NCI-H128 (cell line): ENCODE data around the gene DLGAP4.

ENCODE experiments used
- DNase-seq: peaks from one replicate; lab custom pipeline; 2025; ENCODE audit not compliant: unreplicated experiment; lab: John Stamatoyannopoulos, UW

Gene DLGAP4

DNA sequence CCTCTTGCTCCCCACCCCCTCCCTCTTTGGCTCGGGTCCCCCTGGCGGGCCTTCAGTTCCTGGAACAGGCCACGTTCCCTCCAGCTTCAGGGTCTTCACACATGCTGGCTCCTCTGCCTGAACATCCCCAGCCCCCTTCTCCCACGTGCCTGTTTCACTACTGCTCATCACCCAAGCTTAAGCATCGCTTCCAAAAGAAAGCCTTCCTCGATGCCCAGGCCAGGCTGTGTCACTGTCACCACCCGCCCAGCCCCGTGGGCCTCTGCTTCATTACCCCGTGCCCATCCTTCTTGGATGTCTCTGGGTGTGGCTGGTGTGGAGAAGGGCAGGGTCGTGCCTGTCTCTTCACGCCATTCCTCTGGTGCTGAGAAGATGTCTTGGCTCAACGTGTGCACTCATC is 2.8 kb downstream of the DLGAP4 start:
- no peak for DNase-seq

DNA sequence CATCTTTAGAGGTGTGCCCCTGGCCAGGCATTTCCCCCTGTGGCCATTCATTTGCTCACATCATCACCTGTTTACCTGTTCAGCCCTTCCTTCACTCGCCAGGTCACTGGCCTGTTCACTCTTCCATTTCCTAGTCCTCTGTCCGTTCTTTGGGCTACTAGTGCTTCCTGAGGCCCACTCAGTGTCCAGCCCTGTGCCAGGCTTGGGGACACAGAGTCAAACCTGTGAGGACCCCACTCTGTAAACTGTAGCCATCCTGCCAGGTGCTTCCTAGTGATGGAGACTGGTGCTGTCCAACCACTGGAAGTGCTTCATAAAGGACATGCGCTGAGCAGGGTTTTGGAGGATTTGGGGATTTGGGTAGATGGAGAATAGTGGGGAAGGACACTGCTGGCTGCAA is 3.5 kb downstream of the DLGAP4 start:
- no peak for DNase-seq

DNA sequence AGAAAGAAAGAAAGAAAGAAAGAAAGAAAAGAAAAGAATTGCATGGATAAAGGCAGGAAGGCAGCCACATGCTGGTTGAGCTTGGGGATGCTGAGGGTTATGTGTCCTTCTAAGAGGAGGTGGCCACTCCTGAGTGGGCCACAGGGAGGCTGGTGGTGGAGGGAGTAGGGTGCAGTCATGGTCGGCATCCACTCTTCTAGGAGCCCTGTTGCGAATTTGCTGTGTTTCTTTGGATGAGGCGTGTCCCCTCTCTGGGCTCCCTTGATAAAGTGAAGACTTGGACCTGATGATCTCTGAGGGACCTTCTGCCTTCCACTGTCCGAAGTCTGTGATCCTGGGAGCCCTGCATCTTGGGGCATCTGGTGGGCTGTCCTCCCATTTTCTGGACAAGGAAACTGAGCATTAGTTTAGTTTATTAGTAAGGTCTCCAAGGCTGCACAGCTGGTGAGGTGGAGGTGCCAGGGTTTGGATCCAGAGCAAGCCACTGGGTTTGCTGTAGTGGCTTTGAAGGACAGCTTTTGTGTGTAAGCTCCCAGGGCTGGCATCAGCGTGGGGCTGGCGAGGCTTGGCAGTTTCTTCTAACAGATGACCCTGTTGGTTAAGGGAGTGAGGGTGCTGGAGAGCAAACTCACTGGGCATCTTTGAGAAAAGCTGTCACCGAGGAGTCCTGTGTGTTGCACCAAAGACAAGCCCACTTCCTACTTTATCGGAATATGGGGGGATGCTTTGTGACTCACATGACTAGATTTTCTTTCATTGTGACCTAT is 4.3 kb downstream of the DLGAP4 start:
- no peak for DNase-seq

DNA sequence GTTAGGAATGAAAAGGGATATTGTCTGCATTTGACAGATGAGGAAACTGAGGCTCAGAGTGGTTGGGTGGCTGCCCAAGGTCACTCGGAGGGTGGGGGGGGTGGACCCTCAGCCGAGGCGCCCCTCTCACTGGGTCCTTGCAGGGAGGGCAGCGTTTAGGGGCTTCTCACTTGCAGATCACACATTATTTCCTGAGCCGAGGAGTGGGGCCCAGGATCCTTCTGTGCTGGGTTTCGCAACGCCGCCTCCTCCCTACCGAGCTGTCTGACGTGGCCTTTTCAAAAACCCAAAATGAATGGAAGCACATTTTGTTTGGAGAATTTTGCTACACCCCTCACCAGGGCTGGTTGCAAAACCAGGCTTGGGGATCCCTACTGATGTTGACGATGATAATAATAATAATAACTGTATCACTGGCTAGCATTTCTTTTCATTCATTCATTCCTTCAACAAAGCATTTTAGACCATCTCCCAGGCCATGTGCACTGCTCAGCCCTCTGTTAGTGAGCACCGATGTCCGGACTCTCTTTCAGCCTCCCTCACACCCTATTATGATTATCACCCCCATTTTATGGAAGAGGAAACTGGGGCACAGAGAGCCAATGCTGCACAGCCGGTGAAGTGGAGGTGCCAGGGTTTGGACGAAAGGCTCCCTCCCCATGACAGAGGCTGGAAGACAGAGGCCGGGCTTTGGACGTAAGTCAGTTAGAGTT is 5.2 kb downstream of the DLGAP4 start:
- no peak for DNase-seq

DNA sequence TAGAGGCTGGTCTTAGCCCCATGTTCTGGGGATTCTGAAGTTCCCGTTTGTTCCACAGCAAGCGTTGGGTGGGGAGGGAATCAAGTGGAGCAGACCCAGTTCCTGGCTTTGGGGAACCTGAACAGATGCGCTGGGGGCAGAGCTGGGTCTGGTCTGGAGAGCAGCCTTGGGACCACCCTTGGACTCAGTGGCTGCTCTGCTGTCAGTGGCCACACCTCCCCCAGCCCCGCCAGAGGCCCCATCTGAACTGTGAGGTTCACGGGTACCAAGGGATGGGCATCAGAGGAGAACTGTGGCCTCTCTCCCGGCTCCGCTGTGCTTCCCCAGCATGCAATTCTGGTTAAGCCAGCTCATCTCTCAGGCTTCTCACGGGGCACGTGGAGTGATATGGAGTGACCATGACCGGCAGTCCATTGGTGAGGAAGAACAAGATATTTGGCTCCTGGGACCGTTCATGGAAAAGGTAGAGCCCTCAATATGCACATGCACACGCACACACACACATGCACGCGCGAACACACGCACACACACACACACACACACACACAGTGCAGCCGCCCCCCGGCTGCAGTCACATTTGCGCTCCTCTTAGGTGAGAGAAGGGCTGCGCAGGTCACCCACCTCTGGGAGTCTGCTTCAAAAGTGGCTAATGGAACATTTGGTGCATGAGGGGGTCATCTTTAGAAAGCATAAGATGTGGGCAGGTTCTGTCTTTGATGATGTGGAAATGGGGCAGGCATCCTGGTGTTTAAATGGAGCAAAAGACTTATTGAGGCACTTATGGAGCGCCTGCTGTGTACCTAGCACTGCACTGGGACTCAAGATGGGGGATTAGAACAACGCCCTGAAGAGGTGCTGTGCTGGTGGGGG is 6.0 kb downstream of the DLGAP4 start:
- no peak for DNase-seq

DNA sequence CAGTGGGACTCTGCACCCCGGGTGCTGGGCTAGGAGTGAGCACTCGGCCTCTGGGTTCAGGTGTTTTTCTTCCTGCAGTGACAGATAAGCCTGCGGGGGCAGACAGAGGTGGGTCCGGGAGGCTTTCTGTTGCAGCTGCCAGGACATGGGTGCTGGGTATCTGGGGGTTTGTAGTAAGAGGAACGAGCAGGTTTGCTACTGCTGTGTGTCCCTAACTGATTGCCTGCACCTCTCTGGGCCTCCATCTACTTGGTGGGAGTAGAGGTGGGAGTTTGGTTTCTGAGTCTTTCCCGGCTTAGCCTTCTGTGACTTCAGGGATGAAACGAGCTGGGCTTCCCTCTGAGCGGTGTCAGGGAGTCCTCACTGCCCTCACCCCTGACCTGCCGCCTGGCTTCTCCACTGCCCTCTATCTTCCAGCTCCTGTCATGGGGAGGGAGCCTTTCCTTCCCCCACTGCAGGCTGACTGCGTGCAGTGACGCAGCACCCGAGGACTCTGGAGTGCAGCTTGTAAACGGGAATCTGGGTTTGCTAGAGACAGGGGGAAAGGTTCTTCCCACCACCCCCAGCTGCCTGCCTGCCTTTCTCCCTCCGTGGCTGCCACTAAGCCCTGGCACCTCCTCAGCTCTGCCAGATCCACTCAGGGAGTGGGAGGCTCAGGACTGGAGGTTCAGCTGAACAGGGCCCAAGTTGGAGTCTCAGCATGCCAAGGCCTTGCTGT is 6.7 kb downstream of the DLGAP4 start:
- DNase-seq: no peak

DNA sequence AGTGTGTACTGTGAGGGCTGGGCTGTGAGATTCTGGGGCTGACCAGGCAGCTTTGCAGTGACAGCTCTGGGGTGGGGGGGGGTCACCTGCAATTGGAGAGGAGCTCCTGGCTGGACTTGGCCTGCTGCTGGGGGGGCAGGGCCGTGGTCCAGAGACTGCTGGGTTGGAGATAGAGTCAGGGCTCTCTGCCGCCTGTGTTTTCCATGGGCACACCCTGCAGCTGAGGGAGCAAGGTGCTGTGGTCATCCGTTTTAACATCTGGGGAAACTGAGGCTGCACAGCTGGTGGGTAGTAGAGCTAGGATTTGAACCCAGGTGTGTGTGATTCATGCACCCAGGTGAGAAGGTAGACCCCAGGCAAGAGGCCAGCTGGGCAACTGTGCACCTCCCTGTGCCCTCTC is 7.3 kb downstream of the DLGAP4 start:
- no peak for DNase-seq

DNA sequence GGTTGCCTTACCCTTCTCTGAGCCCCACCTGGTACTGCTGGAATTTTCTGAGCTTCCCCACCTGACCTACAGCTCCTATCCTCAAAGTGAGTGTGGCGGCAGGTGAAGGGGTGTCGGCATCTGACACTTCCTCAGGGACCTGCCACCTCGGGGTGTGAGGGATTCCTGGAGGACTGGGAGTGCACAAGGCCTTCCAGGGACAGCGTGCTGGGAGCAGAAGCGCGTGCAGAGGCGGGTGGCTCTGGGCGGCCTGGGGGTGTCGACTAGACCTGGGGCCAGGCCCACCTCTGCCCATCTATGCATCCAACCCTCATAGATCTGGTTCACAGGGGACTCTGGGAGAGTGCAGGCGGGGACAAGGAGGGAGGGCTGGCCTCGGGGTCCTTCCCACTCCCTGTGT is 7.8 kb downstream of the DLGAP4 start:
- no peak for DNase-seq

DNA sequence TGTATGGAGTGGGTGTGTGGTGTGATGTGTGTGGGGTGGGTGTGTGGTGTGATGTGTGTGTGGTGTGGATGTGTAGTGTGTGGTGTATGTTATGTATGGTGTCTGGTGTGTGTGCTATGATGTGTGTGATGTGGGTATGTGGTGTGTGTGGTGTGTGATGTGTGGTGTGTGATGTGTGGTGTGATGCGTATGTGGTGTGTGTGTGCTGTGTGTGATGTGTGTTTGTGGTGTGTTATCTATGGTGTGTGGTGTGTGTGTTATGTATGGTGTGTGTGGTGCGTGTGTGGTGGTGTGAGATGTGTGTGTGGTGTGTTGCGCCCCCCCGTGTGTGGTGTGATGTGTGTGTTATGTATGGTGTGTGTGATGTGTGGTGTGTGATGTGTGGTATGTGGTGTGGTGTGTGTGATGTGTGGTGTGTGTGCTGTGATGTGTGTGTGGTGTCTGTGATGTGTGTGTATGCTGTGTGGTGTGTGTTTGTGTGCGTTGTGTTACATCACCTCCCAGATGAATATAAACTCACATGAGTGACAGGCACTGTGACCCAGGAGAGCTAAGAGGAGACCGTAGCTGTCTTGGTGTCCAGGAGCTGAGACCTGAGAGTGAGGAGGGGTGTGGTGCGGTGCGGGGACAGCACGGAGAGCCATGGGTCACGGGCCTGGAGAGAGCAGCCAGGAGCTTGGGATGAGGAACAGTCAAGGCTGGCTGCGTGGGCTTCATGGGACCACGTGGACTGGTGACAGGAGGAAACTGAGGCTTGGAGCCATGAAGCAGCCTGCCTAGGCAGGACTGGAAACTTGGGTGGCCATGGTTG is 8.8 kb downstream of the DLGAP4 start:
- no peak for DNase-seq

DNA sequence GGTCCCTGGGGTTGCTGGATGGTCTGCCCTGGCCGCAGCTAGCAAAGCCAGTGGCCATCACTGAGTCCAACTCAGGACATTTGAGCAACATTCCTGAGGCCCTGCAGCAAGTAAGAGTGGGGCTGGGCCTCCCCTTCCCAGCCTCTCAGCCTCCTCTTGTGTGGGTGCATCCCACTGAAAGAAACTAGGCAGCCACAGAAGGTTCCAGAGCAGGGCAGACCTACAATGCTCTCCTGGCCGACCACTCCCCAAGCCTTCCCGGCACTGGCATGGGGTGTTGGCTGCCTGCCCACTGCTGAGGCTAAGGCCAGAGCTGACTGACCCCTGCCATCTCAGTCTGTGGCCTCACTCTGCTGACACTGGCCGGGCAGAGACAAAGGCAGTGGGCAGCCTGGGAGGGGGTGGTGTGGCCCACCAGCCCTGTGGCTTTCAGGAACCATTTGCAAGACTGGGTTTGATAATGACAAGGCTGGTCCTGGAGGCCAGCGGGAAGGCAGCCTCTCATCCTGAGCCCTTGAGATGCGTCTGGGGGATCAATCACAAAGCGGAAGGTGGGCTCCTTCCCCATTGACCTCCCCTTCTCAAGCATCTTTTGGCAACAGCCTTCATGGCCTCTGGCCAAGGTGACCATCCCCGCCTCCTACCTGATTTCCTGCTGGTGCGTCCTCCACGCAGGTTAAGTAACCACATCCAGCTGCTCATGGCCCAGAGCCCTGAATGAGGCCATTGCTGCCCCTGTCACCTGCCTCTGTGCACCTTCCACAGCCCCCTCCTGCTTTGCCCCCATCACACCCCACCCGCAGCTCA is 9.6 kb downstream of the DLGAP4 start:
- no peak for DNase-seq

DNA sequence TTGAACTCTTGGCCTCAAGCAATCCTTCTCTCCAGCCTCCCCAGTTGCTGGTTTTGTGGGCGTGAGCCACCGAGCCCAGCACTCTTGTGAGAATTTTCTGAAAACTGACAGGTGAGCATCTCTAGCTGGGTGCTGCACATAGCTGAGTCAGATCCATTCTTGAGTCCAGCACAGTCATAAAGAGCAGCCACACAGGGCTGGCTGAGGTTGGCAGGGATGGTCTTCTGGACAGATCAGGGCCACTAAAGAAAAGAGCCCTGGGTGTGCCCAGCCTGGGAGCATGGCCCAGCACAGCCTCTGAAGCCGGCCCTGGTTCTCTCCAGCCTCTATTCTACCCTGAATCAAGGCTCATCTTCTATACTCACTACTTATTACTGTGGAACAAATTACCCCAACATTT is 11.5 kb downstream of the DLGAP4 start:
- no peak for DNase-seq

DNA sequence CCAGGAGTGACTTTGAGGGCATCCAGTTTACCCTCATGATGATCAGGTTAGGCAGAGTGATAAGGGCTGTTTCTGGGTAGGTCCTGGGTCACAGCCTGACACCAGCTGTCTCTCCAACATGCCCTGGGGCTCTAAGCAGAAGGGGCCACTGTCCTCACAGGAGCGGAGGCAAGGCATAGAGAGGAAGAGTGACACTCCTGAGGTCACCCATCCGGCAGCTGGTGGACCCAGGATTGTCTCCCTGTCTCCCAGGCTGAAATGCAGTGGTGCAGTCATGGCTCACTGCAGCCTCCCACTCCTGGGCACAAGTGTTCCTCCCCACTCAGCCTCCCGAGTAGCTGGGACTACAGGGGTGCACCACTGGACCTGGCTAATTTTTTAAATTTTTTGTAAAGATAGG is 12.0 kb downstream of the DLGAP4 start:
- DNase-seq: no peak

DNA sequence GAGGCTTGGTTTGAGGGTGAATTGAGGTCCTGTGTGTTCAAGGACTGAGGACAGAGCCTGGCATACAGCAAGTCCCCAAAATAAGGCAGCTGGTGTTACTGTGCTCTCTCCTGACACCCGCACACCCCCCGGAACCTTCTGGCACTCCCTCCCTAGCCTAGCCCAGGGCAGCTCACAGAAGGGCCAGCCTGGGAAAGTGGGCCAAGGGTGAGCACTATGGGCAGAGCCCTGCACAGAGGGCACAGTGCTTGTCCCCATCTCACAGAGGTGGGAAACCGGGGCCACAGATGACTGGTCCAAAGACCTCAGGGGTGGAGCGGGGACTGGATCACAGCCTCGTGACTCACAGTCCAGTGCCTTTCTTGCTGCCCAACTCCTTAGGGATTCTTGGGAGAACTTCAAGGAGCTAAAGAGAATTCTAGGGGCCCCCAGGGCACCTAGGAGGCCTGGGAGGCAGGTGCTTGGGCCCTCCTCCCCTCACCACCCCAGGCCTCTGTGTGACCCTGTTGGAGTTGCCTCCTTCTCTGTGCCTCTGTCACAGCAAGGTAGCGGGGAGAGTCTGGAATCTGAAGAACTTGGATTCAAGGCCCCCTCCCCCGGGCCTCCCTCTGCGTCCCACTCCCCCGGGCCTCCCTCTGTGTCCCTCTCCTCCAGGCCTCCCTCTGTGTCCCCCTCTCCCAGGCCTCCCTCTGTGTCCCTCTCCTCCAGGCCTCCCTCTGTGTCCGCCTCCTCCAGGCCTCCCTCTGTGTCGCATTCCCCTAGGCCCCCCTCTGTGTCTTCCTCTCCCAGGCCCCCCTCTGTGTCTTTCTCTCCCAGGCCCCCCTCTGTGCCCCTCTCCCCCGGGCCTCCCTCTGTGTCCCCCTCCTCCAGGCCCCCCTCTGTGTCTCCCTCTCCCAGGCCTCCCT is 13.5 kb downstream of the DLGAP4 start:
- no peak for DNase-seq

DNA sequence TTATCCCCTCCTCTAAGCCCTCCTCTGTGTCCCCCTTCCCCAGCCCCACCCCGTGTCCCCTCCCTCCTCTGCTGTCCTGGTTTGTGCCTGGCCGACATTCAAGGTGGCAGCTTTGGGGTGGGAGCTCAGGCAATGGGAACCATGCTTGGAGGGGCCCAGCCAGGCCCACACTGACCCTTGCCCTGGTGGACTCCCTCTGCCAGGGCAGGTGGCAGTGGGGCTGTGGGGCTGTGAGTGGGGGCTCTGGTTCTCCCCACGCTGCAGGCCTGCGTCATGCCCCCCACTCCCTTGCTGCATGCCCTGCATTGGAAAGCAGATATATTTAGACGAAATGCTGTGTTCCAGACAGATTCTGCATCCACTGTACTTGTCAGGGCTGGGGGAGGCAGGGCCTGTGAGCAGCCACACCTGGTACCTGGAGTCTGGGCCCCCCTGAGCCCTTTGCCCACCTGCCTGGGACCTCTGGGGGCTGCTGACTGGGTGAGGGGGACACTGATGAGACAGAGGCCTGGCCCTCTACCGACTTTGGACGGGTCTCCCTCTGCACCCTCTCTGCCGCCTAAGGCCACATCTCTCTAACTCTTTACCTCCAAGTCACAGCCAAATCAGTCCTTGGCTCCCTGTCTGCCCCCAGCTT is 14.2 kb downstream of the DLGAP4 start:
- DNase-seq: no peak

DNA sequence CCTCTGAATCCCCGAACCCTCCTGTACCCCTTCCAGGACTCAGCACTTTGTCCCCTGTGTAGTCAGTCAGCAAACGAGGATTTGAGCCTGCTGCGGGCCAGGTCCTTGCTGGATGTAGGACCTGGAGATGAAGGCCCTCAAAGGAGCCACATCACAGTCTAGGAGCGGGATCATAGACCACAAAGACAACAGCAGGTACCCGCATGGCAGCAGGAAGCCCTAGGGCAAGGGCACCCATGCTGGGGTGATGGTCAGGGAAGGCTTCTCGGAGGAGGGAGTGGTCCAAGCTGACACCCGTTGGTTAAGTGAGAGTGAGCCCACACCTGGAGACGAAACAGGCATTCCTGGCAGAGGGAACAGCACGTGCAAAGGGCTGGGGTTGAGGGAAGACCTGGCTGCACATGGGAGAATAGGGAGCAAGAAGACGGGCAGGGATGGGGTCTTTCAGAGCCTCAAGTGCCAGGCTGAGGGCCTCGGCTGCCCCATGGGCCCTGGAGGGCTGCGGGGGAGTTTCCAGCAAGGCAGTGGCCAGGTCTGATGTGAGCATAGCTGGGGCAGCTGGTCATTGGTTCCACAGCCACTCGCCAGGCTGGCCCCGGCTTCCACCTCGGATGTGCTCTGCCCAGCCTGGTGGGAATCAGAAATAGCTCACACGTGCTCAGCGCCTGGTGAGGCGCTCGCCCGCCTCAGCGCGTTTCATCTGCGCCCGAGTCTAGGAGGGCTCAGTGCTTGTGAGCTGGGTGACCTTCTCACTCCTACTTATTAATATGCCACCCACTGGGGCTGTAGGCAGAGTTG is 15.0 kb downstream of the DLGAP4 start:
- no peak for DNase-seq

DNA sequence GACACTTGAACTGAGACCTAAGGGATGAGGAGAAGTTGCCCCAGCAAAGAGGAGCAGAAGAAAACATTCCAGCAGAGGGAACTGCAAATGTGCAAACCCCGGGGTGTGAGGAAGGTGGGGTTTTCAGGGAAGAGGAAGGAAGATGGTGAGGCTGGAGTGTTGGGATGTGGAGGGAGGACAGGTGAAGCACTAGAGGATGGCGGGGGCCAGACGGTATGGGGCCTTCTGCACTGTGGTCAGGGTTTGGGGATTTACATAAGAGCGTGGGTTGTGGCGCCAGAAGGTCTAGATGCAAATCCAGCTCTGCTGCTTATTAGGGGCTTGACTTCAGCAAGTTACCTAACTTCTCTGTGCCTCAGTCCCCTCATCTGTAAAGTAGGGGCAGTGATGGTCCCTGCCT is 16.0 kb downstream of the DLGAP4 start:
- DNase-seq: no peak

DNA sequence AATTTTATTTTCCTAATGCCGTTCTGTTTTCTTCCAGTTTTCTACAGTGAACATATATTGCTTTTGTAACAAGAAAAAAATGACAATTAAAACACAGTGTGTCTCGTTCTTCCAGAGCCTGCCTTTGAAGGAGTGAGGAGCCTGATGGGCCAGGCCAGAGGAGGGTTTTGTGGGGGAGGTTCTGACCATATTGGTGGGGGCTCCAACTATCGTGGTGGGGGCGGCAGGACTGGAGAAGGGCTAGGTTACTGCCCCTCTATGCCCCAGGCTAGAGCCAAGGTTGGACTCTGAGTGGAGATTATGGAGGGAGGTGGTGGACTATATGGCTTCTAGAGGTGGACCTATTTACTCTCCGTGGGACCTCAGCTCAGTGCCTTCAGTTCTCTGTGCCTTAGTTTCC is 24.0 kb downstream of the DLGAP4 start:
- DNase-seq: no peak
